HG03139 (cell line): ENCODE data around the gene PGBD1.
A peak's percentile ranks its signal among the peaks of the same experiment; 100 is the strongest.

Experiments used
- ATAC-seq: cut with Tn5 transposase; IDR thresholded peaks from one replicate; pipeline ENCODE4 v1.9.1; 2021; ENCODE audit not compliant: unreplicated experiment

The PGBD1 gene

GRCh38 chr6:28335040-28335563 lies 53.7 kb downstream of the PGBD1 start:
- ATAC-seq = no peak

GRCh38 chr6:28335564-28336283 lies 54.4 kb downstream of the PGBD1 start, which contains the start of gene ZSCAN31:
TSS of gene ZSCAN31 (minus strand) at chr6:28336148. CDS start at chr6:28329683, 6,465 bp downstream.
- ATAC-seq = peak; percentile 75

- ATAC-seq = no peak
Observed at GRCh38 chr6:28336284-28337120, 55.1 kb downstream of the PGBD1 start.

DNA sequence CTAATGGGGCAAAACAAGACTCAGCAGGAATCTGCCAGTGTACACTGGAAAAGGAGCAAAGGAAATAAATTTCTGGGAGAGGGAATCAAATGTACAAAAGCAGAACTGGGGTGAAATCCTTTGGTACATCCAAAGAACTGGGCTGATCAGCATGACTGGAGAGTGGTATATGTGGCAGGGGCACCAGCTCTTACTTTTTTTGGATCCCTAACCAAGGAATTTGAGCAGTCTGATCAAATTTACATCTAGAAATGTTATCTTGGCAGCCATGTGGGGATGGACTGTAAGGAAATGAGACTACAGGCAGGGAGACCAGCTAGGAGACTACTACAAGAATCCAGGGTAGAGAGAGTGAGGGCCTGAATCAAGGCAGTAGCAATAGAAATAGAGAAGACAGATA lies 55.7 kb downstream of the PGBD1 start:
- no peak for ATAC-seq

GRCh38 chr6:28340310-28341095 lies 59.1 kb downstream of the PGBD1 start:
- no peak for ATAC-seq

DNA sequence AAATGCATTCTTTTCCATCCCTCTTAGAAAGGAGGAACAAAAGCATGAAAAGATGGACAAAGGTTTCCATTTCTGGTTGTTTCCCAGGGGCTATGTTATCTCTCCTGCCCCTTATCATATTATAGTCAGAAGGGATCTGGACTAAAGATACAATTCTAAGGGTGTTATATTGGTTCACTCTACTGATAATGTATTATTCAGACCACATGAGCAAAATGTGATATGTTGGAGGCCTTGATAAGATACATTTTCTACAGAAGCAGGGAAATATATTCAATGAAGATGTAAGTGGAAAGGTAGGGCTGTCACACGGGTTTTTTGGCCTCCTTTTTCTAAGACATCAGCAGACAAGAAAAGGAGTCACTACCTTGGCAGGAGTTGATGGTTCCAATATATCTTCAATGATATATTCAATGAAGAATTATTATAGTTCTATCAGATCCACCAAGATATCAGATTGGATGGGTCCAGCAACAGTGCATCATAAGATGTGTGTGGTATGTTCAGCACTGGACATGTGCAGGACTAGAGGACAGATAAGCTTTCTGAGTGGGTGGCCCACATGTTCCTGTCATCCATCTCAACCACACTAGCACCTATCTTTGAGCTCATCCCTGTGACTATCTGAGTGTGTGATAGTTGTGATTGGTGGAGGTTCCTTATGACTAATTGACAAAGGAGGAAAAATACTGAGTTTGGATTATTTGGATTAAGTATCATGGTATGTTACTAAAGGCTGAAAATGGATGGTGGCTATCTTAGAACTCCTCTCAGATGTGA lies 62.7 kb downstream of the PGBD1 start:
- no peak for ATAC-seq

DNA sequence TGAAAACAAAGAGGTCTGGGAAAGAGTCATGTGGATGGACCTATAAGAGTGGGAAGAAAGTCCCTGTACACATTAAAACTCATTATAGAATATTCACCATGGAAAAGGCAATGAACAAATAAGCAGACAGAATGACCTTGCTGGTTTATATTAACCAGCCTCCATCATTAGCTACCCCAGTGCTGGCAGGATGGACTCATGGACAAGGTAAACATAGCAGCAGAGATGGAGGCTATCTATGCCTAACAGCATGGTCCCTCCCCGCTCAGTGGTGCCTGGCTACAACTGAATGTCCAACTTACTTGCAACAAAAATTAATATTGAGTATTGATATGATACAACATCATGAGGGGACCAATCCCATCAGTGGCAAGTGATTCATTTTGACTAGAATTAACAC lies 63.8 kb downstream of the PGBD1 start:
- ATAC-seq = no peak

GRCh38 chr6:28347119-28347518 lies 65.7 kb downstream of the PGBD1 start:
- no peak for ATAC-seq

DNA sequence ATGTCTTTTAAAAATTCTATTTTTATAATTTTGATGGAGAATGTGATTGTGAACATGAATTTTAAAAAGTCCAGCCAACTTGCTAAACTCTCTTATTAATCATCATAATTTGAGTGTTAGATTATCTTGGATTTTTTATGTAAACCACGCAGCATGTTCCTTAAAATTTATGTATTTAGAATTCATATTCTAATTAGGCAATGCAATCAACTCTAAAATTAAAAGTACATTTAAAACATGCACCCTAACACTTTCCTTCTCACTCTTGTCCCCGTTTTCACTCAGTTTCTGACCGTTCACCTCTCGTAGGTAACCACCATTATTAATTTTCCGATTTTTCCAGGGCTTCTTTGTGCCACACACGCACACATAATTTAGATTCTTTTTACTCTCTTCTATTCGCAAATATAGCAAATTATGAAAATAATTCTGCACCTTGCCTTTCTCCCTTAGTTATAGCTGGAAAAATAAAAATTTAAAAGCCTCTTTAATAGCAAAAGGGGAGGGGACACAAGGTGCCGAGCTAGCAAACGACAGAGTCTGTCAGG lies 68.0 kb downstream of the PGBD1 start:
- ATAC-seq = no peak

DNA sequence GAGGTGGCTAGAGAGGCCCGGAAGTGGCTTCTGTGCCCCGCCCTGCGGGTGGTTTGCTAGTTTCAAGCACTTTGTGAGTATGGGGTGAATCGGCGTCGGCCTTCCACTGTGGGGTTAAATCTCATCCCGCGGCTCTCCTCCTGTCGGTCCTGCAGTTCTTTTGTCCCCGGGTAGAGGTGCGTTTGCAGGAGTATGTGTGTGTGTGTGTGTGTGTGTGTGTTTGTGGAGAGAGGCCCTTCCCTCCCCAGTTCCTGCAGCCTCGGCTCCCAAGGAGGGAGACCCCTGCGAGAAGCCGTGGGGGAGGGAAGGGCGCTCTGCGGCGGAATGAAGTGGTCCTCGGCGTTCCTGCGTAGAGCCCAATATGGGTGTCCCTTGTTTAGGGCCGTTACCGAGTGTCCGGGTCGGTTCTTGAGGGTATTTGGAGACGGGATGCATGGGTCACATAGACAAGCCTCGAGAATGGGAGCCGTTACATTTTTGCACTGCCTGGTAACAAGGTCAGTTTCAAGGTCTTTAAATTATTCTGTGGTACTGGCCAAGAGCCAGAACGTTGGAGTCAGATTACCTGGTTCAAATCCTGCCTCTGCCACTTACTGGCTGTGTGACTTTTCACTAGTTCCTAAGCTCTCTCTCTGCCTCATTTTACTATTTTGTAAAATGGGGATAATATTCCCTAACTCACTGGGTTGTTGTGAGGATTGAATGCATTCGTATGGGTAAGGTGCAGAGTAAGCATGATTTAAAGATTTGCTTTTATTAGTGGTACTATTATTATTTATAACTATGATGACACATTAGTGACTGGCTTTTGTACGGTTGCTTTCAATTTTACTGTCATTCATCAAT lies 68.7 kb downstream of the PGBD1 start, which contains the start of gene ZKSCAN3:
Gene ZKSCAN3, plus strand, starts transcription at position 56 of the 846 bp plus-strand sequence. CDS start 9,640 bp downstream, outside the sequence.
- peak; percentile 94 for ATAC-seq

- no peak for ATAC-seq
Observed at GRCh38 chr6:28351087-28351486, 69.7 kb downstream of the PGBD1 start.

GRCh38 chr6:28351493-28351925 lies 70.1 kb downstream of the PGBD1 start:
- no peak for ATAC-seq
